ENCODE measurements around the gene GRID1.

The GRID1 gene

GRCh38 chr10:85959239-85959638 lies 407.4 kb downstream of the GRID1 start:
- POLR2A ChIA-PET = no interaction called here
- CTCF ChIA-PET = no interaction called here
- Histone ChIP-seq H3K27ac (ENCODE audit: extremely low read depth, low read depth, low read length) (no peak overlapping the region), H3K4me3 (ENCODE audit: low read depth, low read length) (no peak overlapping the region), H3K9me3 (ENCODE audit: control insufficient read depth, insufficient read depth, low read depth, low read length) (no peaks in the 10 kb centered on the region), H3K36me3 (ENCODE audit: control insufficient read depth in 2 of 2, insufficient read depth in 1 of 2, low read length in 2 of 2) (no peaks in the 10 kb centered on the region), H3K4me1 (ENCODE audit: control insufficient read depth, insufficient read depth, low read length) (no peaks in the 10 kb centered on the region)
- no peak for TF ChIP-seq ZNF174 (tag by site-specific recombination; IDR thresholded peaks at IDR 0.05)
- TF ChIP-seq ZBTB26 (tag by site-specific recombination; optimal IDR thresholded peaks at IDR 0.05) = no peak
- no peak for TF ChIP-seq ZNF521 (tag by site-specific recombination; IDR thresholded peaks at IDR 0.05)
- TF ChIP-seq SCRT2 (tag by site-specific recombination; IDR thresholded peaks at IDR 0.05) = peak; percentile 48; the same call in 1 of the 2 replicates

- no peak for TF ChIP-seq ZNF404 (tag by site-specific recombination; IDR thresholded peaks at IDR 0.05)
- TF ChIP-seq ZNF585B (tag by site-specific recombination; IDR thresholded peaks at IDR 0.05) = no peak
- no peak for TF ChIP-seq ZNF600 (tag by site-specific recombination; IDR thresholded peaks at IDR 0.05)
- no peak for TF ChIP-seq KLF17 (tag by site-specific recombination; IDR thresholded peaks at IDR 0.05)
- no peak for TF ChIP-seq ZNF777 (tag by site-specific recombination; IDR thresholded peaks at IDR 0.05; ENCODE audit: borderline replicate concordance)
- no peak for TF ChIP-seq IKZF3 (tag by site-specific recombination; IDR thresholded peaks at IDR 0.05)
- no peak for TF ChIP-seq PATZ1 (tag by site-specific recombination; IDR thresholded peaks at IDR 0.05)
- no peak for TF ChIP-seq ZNF560 (tag by site-specific recombination; IDR thresholded peaks at IDR 0.05; ENCODE audit: borderline replicate concordance)
- no peak for TF ChIP-seq ZNF175 (tag by site-specific recombination; IDR thresholded peaks at IDR 0.05)
- Histone ChIP-seq H3K4me3 (ENCODE audit: low read depth, low read length) (no peak overlapping the region), H3K27ac (ENCODE audit: extremely low read depth, low read depth, low read length) (no peak overlapping the region), H3K4me1 (ENCODE audit: control insufficient read depth, insufficient read depth, low read length) (no peaks in the 10 kb centered on the region), H3K9me3 (ENCODE audit: control insufficient read depth, insufficient read depth, low read depth, low read length) (no peaks in the 10 kb centered on the region), H3K36me3 (ENCODE audit: control insufficient read depth in 2 of 2, insufficient read depth in 1 of 2, low read length in 2 of 2) (no peaks in the 10 kb centered on the region)
- ChIA-PET POLR2A (no interaction called here), CTCF (no interaction called here)
Observed at GRCh38 chr10:85950921-85951320, 415.7 kb downstream of the GRID1 start.

GRCh38 chr10:85946713-85947326 lies 419.8 kb downstream of the GRID1 start:
- ChIA-PET POLR2A (no interaction called here), CTCF (no interaction called here)
- Histone ChIP-seq H3K36me3 (ENCODE audit: control insufficient read depth in 2 of 2, insufficient read depth in 1 of 2, low read length in 2 of 2) (no peaks in the 10 kb centered on the region), H3K9me3 (ENCODE audit: control insufficient read depth, insufficient read depth, low read depth, low read length) (no peaks in the 10 kb centered on the region), H3K4me1 (ENCODE audit: control insufficient read depth, insufficient read depth, low read length) (no peaks in the 10 kb centered on the region), H3K4me3 (ENCODE audit: low read depth, low read length) (no peak overlapping the region), H3K27ac (ENCODE audit: extremely low read depth, low read depth, low read length) (no peak overlapping the region)
- no peak for TF ChIP-seq ZNF624 (tag by site-specific recombination; IDR thresholded peaks at IDR 0.05)
- no peak for TF ChIP-seq ZNF274 (IDR thresholded peaks at IDR 0.05; ENCODE audit: low read length)
- TF ChIP-seq ZNF274 (tag by site-specific recombination; IDR thresholded peaks at IDR 0.05; ENCODE audit: borderline replicate concordance) = no peak
- TF ChIP-seq ZNF777 (tag by site-specific recombination; IDR thresholded peaks at IDR 0.05; ENCODE audit: borderline replicate concordance) = no peak
- no peak for TF ChIP-seq ZNF324 (tag by site-specific recombination; IDR thresholded peaks at IDR 0.05)
- TF ChIP-seq TCF7L2 (IDR thresholded peaks at IDR 0.05; ENCODE audit: borderline replicate concordance, low read depth, low read length) = no peak
- no peak for TF ChIP-seq ZNF416 (tag by site-specific recombination; IDR thresholded peaks at IDR 0.05)
- TF ChIP-seq ZNF16 (tag by site-specific recombination; IDR thresholded peaks at IDR 0.05; ENCODE audit: low read depth) = no peak
- no peak for TF ChIP-seq ZSCAN23 (tag by site-specific recombination; IDR thresholded peaks at IDR 0.05)
